Stimulated activated CD8-positive, alpha-beta memory T cell treated with anti-CD3 and anti-CD28 coated beads, Interleukin-4, amount 100 ng/mL, for 4 hours (primary cell): ENCODE results near the gene SLC26A6.

Experiments
- DNase-seq, 2 donors: peaks; one replicate each; pipeline ENCODE4 v3.0.0-alpha.2; 2020; ENCODE audit warnings: low read depth in 2 of 2, low spot score in 1 of 2

SLC26A6 gene

GRCh38 chr3:48661501-48662144 is 26.4 kb upstream of the SLC26A6 start:
- peak; percentile 42 to 48 for DNase-seq

- no peak for DNase-seq
Measured at GRCh38 chr3:48660800-48661400, 25.6 kb upstream of the SLC26A6 start.

- DNase-seq: no peak
Measured at GRCh38 chr3:48656841-48657281, 21.6 kb upstream of the SLC26A6 start.

- peak; percentile 68 to 78 for DNase-seq
Measured at GRCh38 chr3:48656061-48656840, 21.0 kb upstream of the SLC26A6 start.

GRCh38 chr3:48655606-48656005 is 20.3 kb upstream of the SLC26A6 start:
- peak in 1 of 2 donors; percentile 47 for DNase-seq

GRCh38 chr3:48655063-48655462 is 19.8 kb upstream of the SLC26A6 start:
- DNase-seq: no peak

GRCh38 chr3:48652923-48653715 is 17.9 kb upstream of the SLC26A6 start:
- no peak for DNase-seq

GRCh38 chr3:48651771-48652170 is 16.5 kb upstream of the SLC26A6 start:
- DNase-seq: no peak

GRCh38 chr3:48650723-48651122 is 15.5 kb upstream of the SLC26A6 start:
- DNase-seq: no peak

- no peak for DNase-seq
Measured at GRCh38 chr3:48648188-48648850, 13.1 kb upstream of the SLC26A6 start.

GRCh38 chr3:48647714-48648113 is 12.5 kb upstream of the SLC26A6 start:
- no peak for DNase-seq

- no peak for DNase-seq
Measured at GRCh38 chr3:48644898-48645760, 9.9 kb upstream of the SLC26A6 start.

- DNase-seq: no peak
Measured at GRCh38 chr3:48642605-48643004, 7.3 kb upstream of the SLC26A6 start.

- DNase-seq: no peak
Measured at GRCh38 chr3:48641396-48641795, 6.1 kb upstream of the SLC26A6 start.

GRCh38 chr3:48639944-48640606 is 4.8 kb upstream of the SLC26A6 start:
- DNase-seq: no peak

GRCh38 chr3:48637305-48637704 is 2.0 kb upstream of the SLC26A6 start:
- DNase-seq: no peak

- DNase-seq: no peak
Measured at GRCh38 chr3:48636149-48636655, 941 bp upstream of the SLC26A6 start.

GRCh38 chr3:48634661-48635221 is 520 bp downstream of the SLC26A6 start:
- peak; percentile 36 to 42 for DNase-seq

- DNase-seq: no peak
Measured at GRCh38 chr3:48633743-48634142, 1.5 kb downstream of the SLC26A6 start.
